ENCODE measurements around the gene PDHB. TPM values are rescaled to one million over a fixed set of nuclear protein-coding genes. Genes with fewer than 3 reads are reported as not detected.

PDHB gene
- total and polyA plus RNA-seq, 2 of the 13 experiments (the other 11 are each of a cell fraction or from before 2014, with no cell fraction given), result 108 to 153 TPM

DNA sequence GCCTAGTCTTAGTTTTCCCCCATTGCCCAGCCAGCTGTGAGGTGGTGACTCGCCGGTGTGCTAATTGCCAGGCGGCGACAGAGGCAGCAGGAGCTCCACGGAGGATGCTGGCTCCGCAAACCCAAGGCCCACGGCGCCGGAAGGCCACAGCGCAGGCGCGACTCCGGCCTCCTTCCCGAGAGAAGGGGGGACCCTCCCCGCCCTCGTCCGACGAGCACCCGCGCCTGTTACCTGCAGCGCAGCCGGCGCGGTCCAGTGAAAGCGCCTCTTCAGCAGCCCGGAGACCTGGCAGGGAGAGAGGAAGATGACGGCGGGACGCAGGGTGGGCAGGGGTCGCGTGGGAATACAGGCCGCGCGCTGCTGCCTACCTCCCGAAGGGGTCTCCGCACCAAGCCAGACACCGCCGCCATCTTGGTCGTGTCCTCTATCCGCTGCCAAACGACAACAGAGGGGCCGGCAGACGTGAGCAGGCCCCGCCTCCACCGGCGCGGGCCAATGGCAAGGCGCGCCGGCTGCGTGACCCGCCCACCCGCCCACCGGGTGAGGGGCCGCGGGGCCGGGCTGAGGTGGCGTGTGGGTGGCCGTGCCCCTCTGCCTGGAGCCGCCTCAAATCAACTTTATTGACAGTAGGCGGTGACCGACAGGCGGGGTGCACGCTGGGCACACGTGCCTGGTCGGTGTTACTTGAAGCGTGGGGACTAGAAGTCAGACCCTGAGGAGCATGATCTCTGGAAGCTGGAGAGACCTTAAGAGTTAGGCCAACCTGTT, at the start of gene PDHB (continued):
- TF ChIP-seq, protein P1, sequence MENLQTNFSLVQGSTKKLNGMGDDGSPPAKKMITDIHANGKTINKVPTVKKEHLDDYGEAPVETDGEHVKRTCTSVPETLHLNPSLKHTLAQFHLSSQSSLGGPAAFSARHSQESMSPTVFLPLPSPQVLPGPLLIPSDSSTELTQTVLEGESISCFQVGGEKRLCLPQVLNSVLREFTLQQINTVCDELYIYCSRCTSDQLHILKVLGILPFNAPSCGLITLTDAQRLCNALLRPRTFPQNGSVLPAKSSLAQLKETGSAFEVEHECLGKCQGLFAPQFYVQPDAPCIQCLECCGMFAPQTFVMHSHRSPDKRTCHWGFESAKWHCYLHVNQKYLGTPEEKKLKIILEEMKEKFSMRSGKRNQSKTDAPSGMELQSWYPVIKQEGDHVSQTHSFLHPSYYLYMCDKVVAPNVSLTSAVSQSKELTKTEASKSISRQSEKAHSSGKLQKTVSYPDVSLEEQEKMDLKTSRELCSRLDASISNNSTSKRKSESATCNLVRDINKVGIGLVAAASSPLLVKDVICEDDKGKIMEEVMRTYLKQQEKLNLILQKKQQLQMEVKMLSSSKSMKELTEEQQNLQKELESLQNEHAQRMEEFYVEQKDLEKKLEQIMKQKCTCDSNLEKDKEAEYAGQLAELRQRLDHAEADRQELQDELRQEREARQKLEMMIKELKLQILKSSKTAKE (CRISPR knock-in tag; IDR thresholded peaks at IDR 0.05; ENCODE audit: borderline replicate concordance), result 0 out of 2 replicates have a peak, but pooled peaks have one; percentile 10
- TF ChIP-seq ZNF557 (CRISPR knock-in tag; IDR thresholded peaks at IDR 0.05), result peak; percentile 88; the same call in 1 of the 2 replicates
- TF ChIP-seq, protein P2, sequence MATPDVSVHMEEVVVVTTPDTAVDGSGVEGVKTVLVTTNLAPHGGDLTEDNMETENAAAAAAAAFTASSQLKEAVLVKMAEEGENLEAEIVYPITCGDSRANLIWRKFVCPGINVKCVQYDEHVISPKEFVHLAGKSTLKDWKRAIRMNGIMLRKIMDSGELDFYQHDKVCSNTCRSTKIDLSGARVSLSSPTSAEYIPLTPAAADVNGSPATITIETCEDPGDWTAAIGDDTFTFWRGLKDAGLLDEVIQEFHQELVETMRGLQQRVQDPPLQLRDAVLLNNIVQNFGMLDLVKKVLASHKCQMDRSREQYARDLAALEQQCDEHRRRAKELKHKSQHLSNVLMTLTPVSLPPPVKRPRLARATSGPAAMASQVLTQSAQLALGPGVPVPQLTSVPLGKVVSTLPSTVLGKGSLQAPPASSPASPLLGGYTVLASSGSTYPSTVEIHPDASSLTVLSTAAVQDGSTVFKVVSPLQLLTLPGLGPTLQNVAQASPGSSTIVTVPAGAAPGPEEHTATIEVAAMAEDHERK (CRISPR knock-in tag; IDR thresholded peaks at IDR 0.05; ENCODE audit: low read depth), result peak; percentile 63
- TF ChIP-seq, protein P3, sequence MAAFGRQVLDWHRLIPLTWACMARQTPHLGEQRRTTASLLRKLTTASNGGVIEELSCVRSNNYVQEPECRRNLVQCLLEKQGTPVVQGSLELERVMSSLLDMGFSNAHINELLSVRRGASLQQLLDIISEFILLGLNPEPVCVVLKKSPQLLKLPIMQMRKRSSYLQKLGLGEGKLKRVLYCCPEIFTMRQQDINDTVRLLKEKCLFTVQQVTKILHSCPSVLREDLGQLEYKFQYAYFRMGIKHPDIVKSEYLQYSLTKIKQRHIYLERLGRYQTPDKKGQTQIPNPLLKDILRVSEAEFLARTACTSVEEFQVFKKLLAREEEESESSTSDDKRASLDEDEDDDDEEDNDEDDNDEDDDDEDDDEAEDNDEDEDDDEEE (CRISPR knock-in tag; IDR thresholded peaks at IDR 0.05), result peak; percentile 99
- TF ChIP-seq, protein P4, sequence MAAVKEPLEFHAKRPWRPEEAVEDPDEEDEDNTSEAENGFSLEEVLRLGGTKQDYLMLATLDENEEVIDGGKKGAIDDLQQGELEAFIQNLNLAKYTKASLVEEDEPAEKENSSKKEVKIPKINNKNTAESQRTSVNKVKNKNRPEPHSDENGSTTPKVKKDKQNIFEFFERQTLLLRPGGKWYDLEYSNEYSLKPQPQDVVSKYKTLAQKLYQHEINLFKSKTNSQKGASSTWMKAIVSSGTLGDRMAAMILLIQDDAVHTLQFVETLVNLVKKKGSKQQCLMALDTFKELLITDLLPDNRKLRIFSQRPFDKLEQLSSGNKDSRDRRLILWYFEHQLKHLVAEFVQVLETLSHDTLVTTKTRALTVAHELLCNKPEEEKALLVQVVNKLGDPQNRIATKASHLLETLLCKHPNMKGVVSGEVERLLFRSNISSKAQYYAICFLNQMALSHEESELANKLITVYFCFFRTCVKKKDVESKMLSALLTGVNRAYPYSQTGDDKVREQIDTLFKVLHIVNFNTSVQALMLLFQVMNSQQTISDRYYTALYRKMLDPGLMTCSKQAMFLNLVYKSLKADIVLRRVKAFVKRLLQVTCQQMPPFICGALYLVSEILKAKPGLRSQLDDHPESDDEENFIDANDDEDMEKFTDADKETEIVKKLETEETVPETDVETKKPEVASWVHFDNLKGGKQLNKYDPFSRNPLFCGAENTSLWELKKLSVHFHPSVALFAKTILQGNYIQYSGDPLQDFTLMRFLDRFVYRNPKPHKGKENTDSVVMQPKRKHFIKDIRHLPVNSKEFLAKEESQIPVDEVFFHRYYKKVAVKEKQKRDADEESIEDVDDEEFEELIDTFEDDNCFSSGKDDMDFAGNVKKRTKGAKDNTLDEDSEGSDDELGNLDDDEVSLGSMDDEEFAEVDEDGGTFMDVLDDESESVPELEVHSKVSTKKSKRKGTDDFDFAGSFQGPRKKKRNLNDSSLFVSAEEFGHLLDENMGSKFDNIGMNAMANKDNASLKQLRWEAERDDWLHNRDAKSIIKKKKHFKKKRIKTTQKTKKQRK (IDR thresholded peaks at IDR 0.05; ENCODE audit: low read length), result no peak
- TF ChIP-seq ZBTB38 (CRISPR knock-in tag; IDR thresholded peaks at IDR 0.05), result peak; percentile 19; the same call in 1 of the 2 replicates
- TF ChIP-seq IKZF4 (CRISPR knock-in tag; IDR thresholded peaks at IDR 0.05; ENCODE audit: borderline replicate concordance, low read depth, not compliant biosample characterization), result peak; percentile 91
- TF ChIP-seq, protein P5, sequence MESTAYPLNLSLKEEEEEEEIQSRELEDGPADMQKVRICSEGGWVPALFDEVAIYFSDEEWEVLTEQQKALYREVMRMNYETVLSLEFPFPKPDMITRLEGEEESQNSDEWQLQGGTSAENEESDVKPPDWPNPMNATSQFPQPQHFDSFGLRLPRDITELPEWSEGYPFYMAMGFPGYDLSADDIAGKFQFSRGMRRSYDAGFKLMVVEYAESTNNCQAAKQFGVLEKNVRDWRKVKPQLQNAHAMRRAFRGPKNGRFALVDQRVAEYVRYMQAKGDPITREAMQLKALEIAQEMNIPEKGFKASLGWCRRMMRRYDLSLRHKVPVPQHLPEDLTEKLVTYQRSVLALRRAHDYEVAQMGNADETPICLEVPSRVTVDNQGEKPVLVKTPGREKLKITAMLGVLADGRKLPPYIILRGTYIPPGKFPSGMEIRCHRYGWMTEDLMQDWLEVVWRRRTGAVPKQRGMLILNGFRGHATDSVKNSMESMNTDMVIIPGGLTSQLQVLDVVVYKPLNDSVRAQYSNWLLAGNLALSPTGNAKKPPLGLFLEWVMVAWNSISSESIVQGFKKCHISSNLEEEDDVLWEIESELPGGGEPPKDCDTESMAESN (CRISPR knock-in tag; conservative IDR thresholded peaks at IDR 0.05), result peak; percentile 86
- TF ChIP-seq MEIS2 (CRISPR knock-in tag; IDR thresholded peaks at IDR 0.05), result peak; percentile 83
- TF ChIP-seq SOX6 (IDR thresholded peaks at IDR 0.05), result no peak
- peak; percentile 77 for TF ChIP-seq SOX6 (CRISPR knock-in tag; IDR thresholded peaks at IDR 0.05)
- TF ChIP-seq, protein P6, sequence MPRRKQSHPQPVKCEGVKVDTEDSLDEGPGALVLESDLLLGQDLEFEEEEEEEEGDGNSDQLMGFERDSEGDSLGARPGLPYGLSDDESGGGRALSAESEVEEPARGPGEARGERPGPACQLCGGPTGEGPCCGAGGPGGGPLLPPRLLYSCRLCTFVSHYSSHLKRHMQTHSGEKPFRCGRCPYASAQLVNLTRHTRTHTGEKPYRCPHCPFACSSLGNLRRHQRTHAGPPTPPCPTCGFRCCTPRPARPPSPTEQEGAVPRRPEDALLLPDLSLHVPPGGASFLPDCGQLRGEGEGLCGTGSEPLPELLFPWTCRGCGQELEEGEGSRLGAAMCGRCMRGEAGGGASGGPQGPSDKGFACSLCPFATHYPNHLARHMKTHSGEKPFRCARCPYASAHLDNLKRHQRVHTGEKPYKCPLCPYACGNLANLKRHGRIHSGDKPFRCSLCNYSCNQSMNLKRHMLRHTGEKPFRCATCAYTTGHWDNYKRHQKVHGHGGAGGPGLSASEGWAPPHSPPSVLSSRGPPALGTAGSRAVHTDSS (CRISPR knock-in tag; conservative IDR thresholded peaks at IDR 0.05), result no peak
- no peak for TF ChIP-seq ZNF549 (CRISPR knock-in tag; IDR thresholded peaks at IDR 0.05)
- TF ChIP-seq, protein P7, sequence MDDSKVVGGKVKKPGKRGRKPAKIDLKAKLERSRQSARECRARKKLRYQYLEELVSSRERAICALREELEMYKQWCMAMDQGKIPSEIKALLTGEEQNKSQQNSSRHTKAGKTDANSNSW (CRISPR knock-in tag; IDR thresholded peaks at IDR 0.05; ENCODE audit: borderline replicate concordance), result no peak; the same call in 1 of the 2 replicates
- 0 out of 2 replicates have a peak, but pooled peaks have one; percentile 50 for TF ChIP-seq ZKSCAN5 (CRISPR knock-in tag; IDR thresholded peaks at IDR 0.05)
- peak; percentile 24; the same call in 1 of the 2 replicates for TF ChIP-seq ZSCAN22 (CRISPR knock-in tag; IDR thresholded peaks at IDR 0.05)

Data from HepG2 (cell line).